GM12878 (cell line): Measurements from ENCODE around the gene PPP2R3B. TPM values are rescaled to one million over a fixed set of nuclear protein-coding genes. Genes with fewer than 3 reads are reported as not detected.

Experiments used
- ATAC-seq: fragments of 200-7000 bp; cut with Tn5 transposase; 3 replicates; pipeline ENCODE4 v1.9.1; 2020; ENCODE audit warnings: mild to moderate bottlenecking, moderate library complexity
- BruUV-seq: library from RNA; stranded (reverse); fragments of 400-500 nt; replicated peaks from 2 replicates; lab custom pipeline; 2021; lab: Mats Ljungman, UMichigan
- CTCF ChIA-PET: fragments of 300-600 bp; sonication (Branson Sonifier 250); formaldehyde crosslinking; extraction: SDS; loops from one replicate; lab custom pipeline; 2021; ENCODE audit warnings: inconsistent platforms; lab: Yijun Ruan, JAX
- POLR2A ChIA-PET: fragments of 350-600 bp; formaldehyde crosslinking; extraction: SDS; loops from one replicate; lab custom pipeline; 2021; ENCODE audit warnings: inconsistent platforms; lab: Charles Lee
- RAD21 ChIA-PET: fragments of 300-600 bp; sonication (Branson Sonifier 250); formaldehyde crosslinking; loops from one replicate; lab custom pipeline; 2023; ENCODE audit warnings: antibody characterized with exemption; ENCODE audit not compliant: unreplicated experiment; lab: Charles Lee
- SMC1A ChIA-PET: fragments of 300-600 bp; sonication (Branson Sonifier 250); formaldehyde crosslinking; loops from one replicate; lab custom pipeline; 2023; ENCODE audit not compliant: unreplicated experiment, uncharacterized antibody; lab: Charles Lee
- DNase-seq: peaks from one replicate; pipeline ENCODE4 v3.0.0-alpha.2; 2011; ENCODE audit warnings: low read depth, low spot score
- FAIRE-seq: peaks from 3 replicates; lab custom pipeline; 2011; peaks lifted over from hg19 to GRCh38; lab: Jason Lieb, UNC
- H2AFZ ChIP-seq: 2 replicates; pipeline ENCODE4 v1.6.0; 2011; ENCODE audit warnings: low read depth, low read length, control low read depth; ENCODE audit not compliant: control insufficient read depth
- H3K27ac ChIP-seq: 2 replicates; pipeline ENCODE4 v1.5.1; 2011; ENCODE audit warnings: control low read depth; ENCODE audit not compliant: control insufficient read depth, insufficient read depth
- H3K27me3 ChIP-seq, 2 experiments: replicated peaks in 1 of 2; 2 replicates each; pipeline versions ENCODE4 v1.6.0 to v1.6.1; 2011; ENCODE audit warnings: low read length in 1 of 2; ENCODE audit not compliant: control insufficient read depth in 2 of 2, insufficient read depth in 2 of 2
- H3K36me3 ChIP-seq, 2 experiments: 2 replicates each; pipeline ENCODE4 v1.5.1; 2011; ENCODE audit warnings: low read length in 1 of 2; ENCODE audit not compliant: control insufficient read depth in 2 of 2, insufficient read depth in 2 of 2
- H3K4me1 ChIP-seq: 2 replicates; pipeline ENCODE4 v1.6.1; 2011; ENCODE audit warnings: mild to moderate bottlenecking, low read length, moderate library complexity, mixed read lengths; ENCODE audit not compliant: control insufficient read depth, insufficient read depth
- H3K4me2 ChIP-seq: 2 replicates; pipeline ENCODE4 v1.6.0; 2011; ENCODE audit warnings: control low read depth; ENCODE audit not compliant: control insufficient read depth, insufficient read depth
- H3K4me3 ChIP-seq: fragments of 200-600 bp; sonication (generic); 2 replicates; pipeline ENCODE4 v1.5.1; 2016
- H3K79me2 ChIP-seq: 2 replicates; pipeline ENCODE4 v1.6.0; 2011; ENCODE audit warnings: low read length; ENCODE audit not compliant: control insufficient read depth, insufficient read depth
- H3K9ac ChIP-seq: 2 replicates; pipeline ENCODE4 v1.8.0; 2011; ENCODE audit warnings: low read length, control low read depth, mixed read lengths; ENCODE audit not compliant: control insufficient read depth, insufficient read depth
- H3K9me3 ChIP-seq: replicated peaks from 3 replicates; pipeline ENCODE4 v1.5.1; 2011; ENCODE audit warnings: mild to moderate bottlenecking, low read length; ENCODE audit not compliant: control insufficient read depth, insufficient read depth
- H4K20me1 ChIP-seq: 2 replicates; pipeline ENCODE4 v1.6.0; 2011; ENCODE audit not compliant: control insufficient read depth, insufficient read depth
- CHD2 ChIP-seq: IDR thresholded peaks from 2 replicates; pipeline ENCODE4 v1.6.1; 2011; ENCODE audit warnings: low read depth, low read length, improper control_type of control experiment, borderline replicate concordance
- NFYA ChIP-seq: IDR thresholded peaks from 2 replicates; pipeline ENCODE4 v1.6.1; 2011; ENCODE audit warnings: low read depth, mild to moderate bottlenecking, low read length, improper control_type of control experiment, borderline replicate concordance
- NR2C1 ChIP-seq: fragments of 450-650 bp; IDR thresholded peaks from 2 replicates; pipeline ENCODE4 v1.6.1; 2017; ENCODE audit warnings: antibody characterized with exemption, mild to moderate bottlenecking, moderate library complexity
- POU2F2 ChIP-seq: IDR thresholded peaks from 3 replicates; pipeline ENCODE4 v1.6.1; 2011; ENCODE audit warnings: low read depth, mild to moderate bottlenecking, low read length, borderline replicate concordance
- RAD51 ChIP-seq: fragments of 450-650 bp; IDR thresholded peaks from 2 replicates; pipeline ENCODE4 v1.6.1; 2016; ENCODE audit warnings: moderate library complexity, mild to moderate bottlenecking, inconsistent platforms
- SMAD1 ChIP-seq: fragments of 450-650 bp; IDR thresholded peaks from 2 replicates; pipeline ENCODE4 v1.6.1; 2018; ENCODE audit warnings: mild to moderate bottlenecking, low read depth; ENCODE audit not compliant: partially characterized antibody
- SP1 ChIP-seq: IDR thresholded peaks from one replicate; pipeline ENCODE4 v1.6.1; 2011; ENCODE audit warnings: low read depth, low read length
- SRF ChIP-seq, 2 experiments: IDR thresholded peaks; 2 replicates each; pipeline ENCODE4 v1.6.1; 2011; ENCODE audit warnings: low read depth in 2 of 2, low read length in 2 of 2, mild to moderate bottlenecking in 1 of 2, moderate library complexity in 1 of 2
- TBL1XR1 ChIP-seq: IDR thresholded peaks from 2 replicates; pipeline ENCODE4 v1.6.1; 2012; ENCODE audit warnings: low read depth, low read length, improper control_type of control experiment
- ZNF207 ChIP-seq: fragments of 450-650 bp; IDR thresholded peaks from 2 replicates; pipeline ENCODE4 v1.6.1; 2014; ENCODE audit warnings: antibody characterized with exemption, mild to moderate bottlenecking, borderline replicate concordance
- ZNF24 ChIP-seq: fragments of 450-650 bp; IDR thresholded peaks from 2 replicates; pipeline ENCODE4 v1.6.1; 2017; ENCODE audit warnings: antibody characterized with exemption, mild to moderate bottlenecking
- WGBS: methylation state at CpG from one replicate; pipeline ENCODE4 v1.1.6; 2016; ENCODE audit warnings: low lambda C conversion rate; ENCODE audit not compliant: insufficient replicate concordance, insufficient coverage; ENCODE audit errors: missing lambda C conversion rate; 5-methylcytosine and 5-hydroxymethylcytosine counted together
- in situ Hi-C: fragments of 300-500 bp; cut with MboI; formaldehyde crosslinking; loops from 9 replicates; pipeline ENCODE4 v1.14.3; 2018; ENCODE audit warnings: mixed read lengths
- intact Hi-C: fragments of 100-400 bp; cut with micrococcal nuclease; formaldehyde crosslinking; loops from one replicate; pipeline ENCODE4 v1.14.2; 2022; ENCODE audit not compliant: unreplicated experiment
- polyA plus RNA-seq, 11 experiments: library from polyadenylated mRNA; depleted of rRNA in 4 of 11; unstranded in 6 of 11; stranded (reverse) in 5 of 11; fragments of >200 nt; fragmentation: Nextera tagmentation in 4 of 11; fragmentation: Illumina TruSeq in 1 of 11; extraction: Ambion mirVana in 4 of 11; extraction: Trizol in 1 of 11; gene quantifications; 1 replicate in 1 of 11; 2 replicates in 10 of 11; pipeline versions ENCODE4 v1.2.1 to v1.2.3, GENCODE V29; 2011 to 2016; ENCODE audit warnings: inconsistent platforms in 2 of 11, missing spikeins in 2 of 11, low read depth in 1 of 11
- total RNA-seq, 4 experiments: library from RNA; depleted of rRNA in 3 of 4; stranded (reverse); fragments of >200 nt in 3 of 4; fragmentation: Illumina TruSeq in 1 of 4; extraction: Trizol in 1 of 4; gene quantifications; 2 replicates each; pipeline versions ENCODE4 v1.2.1 to v1.2.3, GENCODE V29; 2013 to 2021
- TF ChIP-seq, protein P1 (sequence below): fragments of 450-650 bp; IDR thresholded peaks from 2 replicates; pipeline ENCODE4 v1.6.1; 2017; ENCODE audit warnings: mild to moderate bottlenecking, low read depth, inconsistent platforms; ENCODE audit not compliant: poor library complexity, severe bottlenecking

Gene PPP2R3B
- total and polyA plus RNA-seq, 10 of the 15 experiments (the other 5 are each of a cell fraction or from before 2014, with no cell fraction given) = 0.11 to 34.3 (median 9.7) TPM; not detected in 1

DNA sequence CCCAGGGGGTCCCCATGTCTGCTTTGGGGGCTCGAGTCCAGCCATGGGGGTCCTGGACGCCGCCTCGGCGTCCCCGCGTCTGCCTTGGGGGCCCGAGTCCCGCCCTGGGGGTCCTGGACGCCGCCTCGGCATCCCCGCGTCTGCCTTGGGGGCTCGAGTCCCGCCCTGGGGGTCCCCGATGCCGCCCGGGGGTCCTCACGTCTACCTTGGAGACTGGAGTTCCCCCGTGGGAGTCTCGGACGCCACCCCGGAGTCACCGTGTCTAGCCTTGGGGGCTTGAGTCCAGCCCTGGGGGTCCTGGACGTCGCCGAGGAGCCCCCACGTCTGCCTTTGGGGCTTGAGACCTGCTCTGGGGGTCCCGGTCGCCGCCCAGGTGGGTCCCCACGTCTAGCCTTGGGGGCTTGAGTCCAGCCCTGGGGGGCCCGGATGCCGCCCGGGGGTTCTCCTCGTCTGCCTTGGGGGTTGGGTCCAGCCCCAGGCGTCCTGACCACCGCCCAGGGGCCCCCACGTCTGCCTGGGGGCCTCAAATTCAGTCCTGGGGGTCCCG is 67.1 kb downstream of the PPP2R3B start:
- FAIRE-seq = no peak
- H2AFZ ChIP-seq = peak overlapping the region; percentile 77; the same call in 1 of the 2 replicates
- in situ Hi-C loops = no loop called here

More for the DNA sequence above, 67.1 kb downstream of the PPP2R3B start:
- peak overlapping the region; percentile 86 for H3K4me3 ChIP-seq
- ChIA-PET RAD21 (no interaction called here), POLR2A (no interaction called here), SMC1A (no interaction called here), CTCF (no interaction called here)
- no peaks in the 10 kb centered on the region for H4K20me1 ChIP-seq
- H3K79me2 ChIP-seq = peaks cover 14% of the 10 kb centered on the region
- BruUV-seq = no TSS peak
- H3K4me1 ChIP-seq = peaks cover 7% of the 10 kb centered on the region
- DNase-seq = no peak
- peak overlapping the region; percentile 98 for H3K9ac ChIP-seq
- ATAC-seq = no peak
- WGBS = under 1% methylated on average over 32 of the region's 41 CpGs
- intact Hi-C loops = loop anchor here (2.0 to 10.0 kb wide), 4 partner anchors 37 to 1133 kb away; partner anchors contain the start of genes ASMTL, PLCXD1 and PPP2R3B
- peak overlapping the region; percentile 32 for H3K4me2 ChIP-seq
- H3K27ac ChIP-seq = peak overlapping the region; percentile 95
- peaks cover 0 to 3% of the 10 kb centered on the region in 2 experiments; a peak in 1 of 4 replicates for H3K36me3 ChIP-seq
- no peak for TF ChIP-seq SMAD1
- TF ChIP-seq NR2C1 = no peak
- TF ChIP-seq, protein P1, sequence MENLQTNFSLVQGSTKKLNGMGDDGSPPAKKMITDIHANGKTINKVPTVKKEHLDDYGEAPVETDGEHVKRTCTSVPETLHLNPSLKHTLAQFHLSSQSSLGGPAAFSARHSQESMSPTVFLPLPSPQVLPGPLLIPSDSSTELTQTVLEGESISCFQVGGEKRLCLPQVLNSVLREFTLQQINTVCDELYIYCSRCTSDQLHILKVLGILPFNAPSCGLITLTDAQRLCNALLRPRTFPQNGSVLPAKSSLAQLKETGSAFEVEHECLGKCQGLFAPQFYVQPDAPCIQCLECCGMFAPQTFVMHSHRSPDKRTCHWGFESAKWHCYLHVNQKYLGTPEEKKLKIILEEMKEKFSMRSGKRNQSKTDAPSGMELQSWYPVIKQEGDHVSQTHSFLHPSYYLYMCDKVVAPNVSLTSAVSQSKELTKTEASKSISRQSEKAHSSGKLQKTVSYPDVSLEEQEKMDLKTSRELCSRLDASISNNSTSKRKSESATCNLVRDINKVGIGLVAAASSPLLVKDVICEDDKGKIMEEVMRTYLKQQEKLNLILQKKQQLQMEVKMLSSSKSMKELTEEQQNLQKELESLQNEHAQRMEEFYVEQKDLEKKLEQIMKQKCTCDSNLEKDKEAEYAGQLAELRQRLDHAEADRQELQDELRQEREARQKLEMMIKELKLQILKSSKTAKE = no peak
- TF ChIP-seq ZNF207 = no peak
- no peak for TF ChIP-seq SP1
- TF ChIP-seq SRF (IDR thresholded peaks at IDR 0.05; ENCODE audit: low read depth in 2 of 2, low read length in 2 of 2) = no peak
- no peak for TF ChIP-seq POU2F2
- TF ChIP-seq ZNF24 = no peak
- TF ChIP-seq NFYA = no peak
- no peak for TF ChIP-seq CHD2
- TF ChIP-seq TBL1XR1 = no peak
- TF ChIP-seq RAD51 = no peak
- TF ChIP-seq, all 136 proteins: peak for 0
- Histone ChIP-seq H3K27me3 (no peaks in the 10 kb centered on the region), H3K9me3 (no peaks in the 10 kb centered on the region)
